ENCODE measurements around the gene RHEBL1.

Gene RHEBL1

GRCh38 chr12:49058366-49059044 lies 11.3 kb downstream of the RHEBL1 start:
- DNase-seq, result no peak
- TF ChIP-seq CTCF (IDR thresholded peaks at IDR 0.05; ENCODE audit: low read depth, low read length, missing control alignments), result no peak
- H3K4me3 ChIP-seq (ENCODE audit: low read depth, low read length), result peak overlapping the region; percentile 86
- in situ Hi-C loops (cut with HindIII; ENCODE audit: low pct_ligation_motif_present, low sequenced_read_pairs), result no loop called here
- peaks cover 17% of the 10 kb centered on the region for H3K36me3 ChIP-seq (replicated peaks)
- no peaks in the 10 kb centered on the region for H3K27me3 ChIP-seq (replicated peaks)
- no peak overlapping the region for H3K27ac ChIP-seq

GRCh38 chr12:49057888-49058287 lies 11.9 kb downstream of the RHEBL1 start:
- no peak for DNase-seq
- H3K4me3 ChIP-seq (ENCODE audit: low read depth, low read length), result peak overlapping the region; percentile 86
- in situ Hi-C loops (cut with HindIII; ENCODE audit: low pct_ligation_motif_present, low sequenced_read_pairs), result no loop called here
- H3K36me3 ChIP-seq (replicated peaks), result peaks cover 23% of the 10 kb centered on the region
- no peak overlapping the region for H3K27ac ChIP-seq
- no peak for TF ChIP-seq CTCF (IDR thresholded peaks at IDR 0.05; ENCODE audit: low read depth, low read length, missing control alignments)
- no peaks in the 10 kb centered on the region for H3K27me3 ChIP-seq (replicated peaks)

- TF ChIP-seq CTCF (IDR thresholded peaks at IDR 0.05; ENCODE audit: low read depth, low read length, missing control alignments), result no peak
- in situ Hi-C loops (cut with HindIII; ENCODE audit: low pct_ligation_motif_present, low sequenced_read_pairs), result no loop called here
- Histone ChIP-seq H3K27me3 (replicated peaks) (no peaks in the 10 kb centered on the region), H3K36me3 (replicated peaks) (peaks cover 40% of the 10 kb centered on the region), H3K4me3 (ENCODE audit: low read depth, low read length) (peak overlapping the region; percentile 86), H3K27ac (no peak overlapping the region)
- DNase-seq, result peak; percentile 81
These were observed 13.6 kb downstream of the RHEBL1 start for GRCh38 chr12:49055978-49056754.

GRCh38 chr12:49055092-49055491 lies 14.7 kb downstream of the RHEBL1 start:
- Histone ChIP-seq H3K27ac (no peak overlapping the region), H3K27me3 (replicated peaks) (no peaks in the 10 kb centered on the region), H3K4me3 (ENCODE audit: low read depth, low read length) (no peak overlapping the region), H3K36me3 (replicated peaks) (peaks cover 51% of the 10 kb centered on the region)
- in situ Hi-C loops (cut with HindIII; ENCODE audit: low pct_ligation_motif_present, low sequenced_read_pairs), result no loop called here
- DNase-seq, result no peak
- no peak for TF ChIP-seq CTCF (IDR thresholded peaks at IDR 0.05; ENCODE audit: low read depth, low read length, missing control alignments)

GRCh38 chr12:49054524-49054923 lies 15.3 kb downstream of the RHEBL1 start:
- H3K27ac ChIP-seq, result no peak overlapping the region
- no peak for TF ChIP-seq CTCF (IDR thresholded peaks at IDR 0.05; ENCODE audit: low read depth, low read length, missing control alignments)
- no peak for DNase-seq
- H3K36me3 ChIP-seq (replicated peaks), result peaks cover 54% of the 10 kb centered on the region
- H3K4me3 ChIP-seq (ENCODE audit: low read depth, low read length), result no peak overlapping the region
- H3K27me3 ChIP-seq (replicated peaks), result no peaks in the 10 kb centered on the region
- in situ Hi-C loops (cut with HindIII; ENCODE audit: low pct_ligation_motif_present, low sequenced_read_pairs), result no loop called here

Data from brain microvascular endothelial cell (primary cell).